Left forelimb (tissue), 1 donor: ENCODE data around the gene WRAP73.
"Not testable (repeated sequence)": the region's sequence is repeated elsewhere in the genome, so short reads cannot be mapped to it uniquely, and the experiment has no call there.

Experiments
- DNase-seq: peaks from one replicate; pipeline ENCODE4 v3.0.0-alpha.2; 2018; ENCODE audit warnings: low spot score

Gene WRAP73

GRCh38 chr1:3597599-3597964 is 52.3 kb downstream of the WRAP73 start:
- no peak for DNase-seq

- no peak for DNase-seq
Observed at GRCh38 chr1:3596663-3597598, 53.0 kb downstream of the WRAP73 start.

GRCh38 chr1:3595949-3596348 is 54.0 kb downstream of the WRAP73 start:
- no peak for DNase-seq

GRCh38 chr1:3594706-3595377 is 55.1 kb downstream of the WRAP73 start:
- DNase-seq = no peak

GRCh38 chr1:3593745-3594144 is 56.2 kb downstream of the WRAP73 start:
- DNase-seq = no peak

GRCh38 chr1:3593334-3593733 is 56.6 kb downstream of the WRAP73 start:
- DNase-seq = no peak

GRCh38 chr1:3590951-3591865 is 58.7 kb downstream of the WRAP73 start:
- no peak for DNase-seq

GRCh38 chr1:3590139-3590763 is 59.7 kb downstream of the WRAP73 start:
- no peak for DNase-seq

- DNase-seq = no peak
Observed at GRCh38 chr1:3588395-3588794, 61.5 kb downstream of the WRAP73 start.

GRCh38 chr1:3586986-3587759 is 62.7 kb downstream of the WRAP73 start:
- no peak for DNase-seq

GRCh38 chr1:3585940-3586568 is 63.8 kb downstream of the WRAP73 start:
- no peak for DNase-seq

- not testable (repeated sequence) for DNase-seq
Observed at GRCh38 chr1:3585353-3585868, 64.5 kb downstream of the WRAP73 start.

- DNase-seq = no peak
Observed at GRCh38 chr1:3584915-3585314, 65.0 kb downstream of the WRAP73 start.

- not testable (repeated sequence) for DNase-seq
Observed at GRCh38 chr1:3583751-3584150, 66.2 kb downstream of the WRAP73 start.

- DNase-seq = no peak
Observed at GRCh38 chr1:3581296-3582036, 68.4 kb downstream of the WRAP73 start.
